ENCODE results near the gene SBF2. TPM values are rescaled to one million over a fixed set of nuclear protein-coding genes. Genes with fewer than 3 reads are reported as not detected.

The SBF2 gene
- total and polyA plus RNA-seq, 2 of the 13 experiments (the other 11 are each of a cell fraction or from before 2014, with no cell fraction given), result 24.0 to 45.8 TPM

DNA sequence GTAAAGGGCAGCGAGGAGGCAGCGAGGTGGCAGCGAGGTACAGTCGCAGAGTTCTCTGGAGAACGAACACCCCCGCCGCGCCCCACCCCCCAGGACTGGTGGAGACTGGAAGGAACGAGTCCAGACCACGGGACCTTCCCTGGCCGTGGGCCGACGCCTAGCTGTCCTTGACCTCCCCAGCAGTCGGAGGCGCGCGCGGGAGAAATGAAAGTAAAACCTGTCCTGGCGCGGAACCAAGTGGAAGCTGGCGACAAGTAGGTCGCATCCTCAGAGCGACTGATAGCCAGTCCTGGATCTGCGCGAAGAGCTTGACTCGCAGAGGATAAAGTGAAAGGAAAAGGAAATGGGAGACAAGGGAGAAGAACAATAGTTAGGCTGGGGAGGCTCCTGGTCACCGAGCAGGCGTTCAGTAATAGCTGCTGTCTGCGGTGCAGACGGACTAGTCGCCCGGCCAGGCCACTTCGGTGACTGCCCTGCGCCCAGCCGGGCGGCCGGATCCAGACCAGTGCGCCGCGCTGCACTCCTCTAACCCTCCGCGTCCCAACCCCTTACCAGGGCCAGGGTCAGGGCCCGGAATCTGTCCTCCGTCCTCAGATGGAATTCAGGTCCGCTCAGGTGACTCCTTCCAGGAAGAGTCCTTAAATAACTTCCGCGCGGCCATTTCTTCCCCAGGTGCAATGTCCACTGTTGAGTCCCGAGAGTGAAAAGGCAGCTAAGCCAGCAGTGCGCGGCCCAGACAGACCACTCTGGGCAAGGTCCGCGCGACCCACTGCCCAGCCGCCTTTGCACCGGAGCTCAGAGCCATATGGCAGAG lies 8.9 kb upstream of the SBF2 start:
- intact Hi-C loops (cut with micrococcal nuclease; ENCODE audit: unreplicated experiment) (loop anchor here (2.0 kb wide), 2 partner anchors 14 to 94 kb away; no protein-coding TSS in a partner anchor), in situ Hi-C loops (cut with HindIII; ENCODE audit: extremely low pct_ligation_motif_present, low pct_unique_long_range_greater_than_20kb) (loop anchor here (10.0 kb wide), 1 partner anchor 328 kb away; no protein-coding TSS in a partner anchor)
- Histone ChIP-seq H3K79me2 (ENCODE audit: insufficient read depth, low read length) (peaks cover 35% of the 10 kb centered on the region), H3K9me3 (ENCODE audit: low read length) (no peaks in the 10 kb centered on the region), H3K9ac (ENCODE audit: insufficient read depth, low read depth, low read length) (peak overlapping the region; percentile 91), H4K20me1 (ENCODE audit: insufficient read depth, low read length) (no peaks in the 10 kb centered on the region; the same call in 1 of the 2 replicates), H3K4me1 (ENCODE audit: insufficient read depth, low read length) (peaks cover 37% of the 10 kb centered on the region), H2AFZ (ENCODE audit: low read length) (peak overlapping the region; percentile 11), H3K27me3 (ENCODE audit: control insufficient read depth in 1 of 2, insufficient read depth in 2 of 2, low read length in 2 of 2) (no peaks in the 10 kb centered on the region; a peak in 1 of 5 replicates), H3K4me3 (replicated peaks in 1 of 3; ENCODE audit: insufficient read depth in 1 of 3, low read depth in 2 of 3, low read length in 3 of 3) (peak overlapping the region; percentile 79 to 88 (median 82)), H3K4me2 (ENCODE audit: low read depth, low read length) (peak overlapping the region; percentile 98), H3K36me3 (replicated peaks in 1 of 2; ENCODE audit: control insufficient read depth in 1 of 2, insufficient read depth in 2 of 2, low read length in 2 of 2) (no peaks in the 10 kb centered on the region), H3K27ac (ENCODE audit: extremely low read length, insufficient read depth, low read length) (peak overlapping the region; percentile 92)
- ATAC-seq, result peak; percentile 32
- POLR2A ChIA-PET, result interaction anchor here (0.8 to 5.0 kb wide), 9 partner anchors 13 to 842 kb away, joined by 3 to 221 read pairs (median 7); partner anchors contain the start of genes SBF2 and ZNF143
- WGBS (ENCODE audit: low lambda C conversion rate), result 0% methylated on average over 21 of the region's 56 CpGs
- BruUV-seq (replicated peaks), result no TSS peak
- peak; percentile 70 for DNase-seq (ENCODE audit: low spot score)
- CTCF ChIA-PET (ENCODE audit: low intra/inter-chr PET ratio, low total read pairs), result interaction anchor here (2.2 to 2.5 kb wide), 2 partner anchors 14 to 63 kb away, joined by 7 to 10 read pairs; no protein-coding TSS in a partner anchor
- no peak for FAIRE-seq
- TF ChIP-seq AKAP8 (CRISPR knock-in tag; IDR thresholded peaks at IDR 0.05), result 0 out of 2 replicates have a peak, but pooled peaks have one; percentile 28
- 0 out of 2 replicates have a peak, but pooled peaks have one; percentile 19 for TF ChIP-seq RAD21 (CRISPR knock-in tag; IDR thresholded peaks at IDR 0.05)
- no peak for TF ChIP-seq DBP (CRISPR knock-in tag; IDR thresholded peaks at IDR 0.05; ENCODE audit: not compliant biosample characterization)
- 0 out of 2 replicates have a peak, but pooled peaks have one; percentile 86 for TF ChIP-seq ZNF737 (CRISPR knock-in tag; IDR thresholded peaks at IDR 0.05; ENCODE audit: borderline replicate concordance)
- no peak for TF ChIP-seq EZH2 (conservative IDR thresholded peaks at IDR 0.05; ENCODE audit: low read depth, low read length)
- TF ChIP-seq ZNF460 (CRISPR knock-in tag; IDR thresholded peaks at IDR 0.05; ENCODE audit: borderline replicate concordance), result no peak
- TF ChIP-seq ETV6 (CRISPR knock-in tag; conservative IDR thresholded peaks at IDR 0.05), result no peak
- TF ChIP-seq ZNF510 (CRISPR knock-in tag; IDR thresholded peaks at IDR 0.05; ENCODE audit: low read depth), result no peak
- 0 out of 2 replicates have a peak, but pooled peaks have one; percentile 14 for TF ChIP-seq HMG20A (CRISPR knock-in tag; IDR thresholded peaks at IDR 0.05; ENCODE audit: borderline replicate concordance)
- peak; percentile 57; the same call in 1 of the 2 replicates for TF ChIP-seq ZSCAN5A (CRISPR knock-in tag; IDR thresholded peaks at IDR 0.05; ENCODE audit: borderline replicate concordance)
- TF ChIP-seq SP5 (CRISPR knock-in tag; IDR thresholded peaks at IDR 0.05; ENCODE audit: borderline replicate concordance, low read depth), result no peak
- TF ChIP-seq, protein P1, sequence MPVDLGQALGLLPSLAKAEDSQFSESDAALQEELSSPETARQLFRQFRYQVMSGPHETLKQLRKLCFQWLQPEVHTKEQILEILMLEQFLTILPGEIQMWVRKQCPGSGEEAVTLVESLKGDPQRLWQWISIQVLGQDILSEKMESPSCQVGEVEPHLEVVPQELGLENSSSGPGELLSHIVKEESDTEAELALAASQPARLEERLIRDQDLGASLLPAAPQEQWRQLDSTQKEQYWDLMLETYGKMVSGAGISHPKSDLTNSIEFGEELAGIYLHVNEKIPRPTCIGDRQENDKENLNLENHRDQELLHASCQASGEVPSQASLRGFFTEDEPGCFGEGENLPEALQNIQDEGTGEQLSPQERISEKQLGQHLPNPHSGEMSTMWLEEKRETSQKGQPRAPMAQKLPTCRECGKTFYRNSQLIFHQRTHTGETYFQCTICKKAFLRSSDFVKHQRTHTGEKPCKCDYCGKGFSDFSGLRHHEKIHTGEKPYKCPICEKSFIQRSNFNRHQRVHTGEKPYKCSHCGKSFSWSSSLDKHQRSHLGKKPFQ (CRISPR knock-in tag; IDR thresholded peaks at IDR 0.05; ENCODE audit: insufficient replicate concordance), result peak; percentile 53
- TF ChIP-seq RXRA (CRISPR knock-in tag; IDR thresholded peaks at IDR 0.05), result peak; percentile 25; the same call in 1 of the 2 replicates
- TF ChIP-seq ZNF501 (CRISPR knock-in tag; IDR thresholded peaks at IDR 0.05), result peak; percentile 68; the same call in 1 of the 2 replicates
- no peak for TF ChIP-seq NBN (conservative IDR thresholded peaks at IDR 0.05)
- 0 out of 2 replicates have a peak, but pooled peaks have one; percentile 81 for TF ChIP-seq ZSCAN20 (CRISPR knock-in tag; IDR thresholded peaks at IDR 0.05; ENCODE audit: borderline replicate concordance)
- TF ChIP-seq ZIK1 (CRISPR knock-in tag; IDR thresholded peaks at IDR 0.05; ENCODE audit: borderline replicate concordance, low read depth), result peak; percentile 55
